HG03045 (cell line): ENCODE data around the gene APP.
"Not testable (repeated sequence)": the region's sequence is repeated elsewhere in the genome, so short reads cannot be mapped to it uniquely, and the experiment has no call there.

Experiments
- ATAC-seq: cut with Tn5 transposase; IDR thresholded peaks from one replicate; pipeline ENCODE4 v1.9.1; 2021; ENCODE audit warnings: mild to moderate bottlenecking, moderate library complexity; ENCODE audit not compliant: unreplicated experiment

The APP gene

GRCh38 chr21:25955646-25956045 is 214.9 kb downstream of the APP start:
- no peak for ATAC-seq

GRCh38 chr21:25953659-25954058 is 216.9 kb downstream of the APP start:
- ATAC-seq, result no peak

DNA sequence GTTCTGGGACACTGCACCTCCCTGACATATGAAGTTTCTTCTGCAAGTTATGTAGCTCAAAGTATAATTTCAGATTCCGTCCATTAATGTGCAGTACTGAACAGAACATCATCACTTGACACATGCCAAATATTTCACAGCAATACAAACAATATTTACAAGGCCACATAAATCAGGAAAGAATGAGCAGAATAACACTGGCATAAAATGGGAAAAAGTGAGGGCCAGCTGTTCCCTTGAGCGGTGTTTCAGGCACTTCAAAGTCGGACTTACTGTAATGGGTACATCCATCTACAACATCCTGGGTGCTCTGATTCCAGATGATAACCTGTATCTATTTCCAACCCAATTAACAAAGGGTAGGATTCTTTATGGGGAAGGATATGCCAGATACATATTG is 217.4 kb downstream of the APP start:
- no peak for ATAC-seq

GRCh38 chr21:25952306-25952705 is 218.3 kb downstream of the APP start:
- no peak for ATAC-seq

GRCh38 chr21:25949701-25950100 is 220.9 kb downstream of the APP start:
- no peak for ATAC-seq

DNA sequence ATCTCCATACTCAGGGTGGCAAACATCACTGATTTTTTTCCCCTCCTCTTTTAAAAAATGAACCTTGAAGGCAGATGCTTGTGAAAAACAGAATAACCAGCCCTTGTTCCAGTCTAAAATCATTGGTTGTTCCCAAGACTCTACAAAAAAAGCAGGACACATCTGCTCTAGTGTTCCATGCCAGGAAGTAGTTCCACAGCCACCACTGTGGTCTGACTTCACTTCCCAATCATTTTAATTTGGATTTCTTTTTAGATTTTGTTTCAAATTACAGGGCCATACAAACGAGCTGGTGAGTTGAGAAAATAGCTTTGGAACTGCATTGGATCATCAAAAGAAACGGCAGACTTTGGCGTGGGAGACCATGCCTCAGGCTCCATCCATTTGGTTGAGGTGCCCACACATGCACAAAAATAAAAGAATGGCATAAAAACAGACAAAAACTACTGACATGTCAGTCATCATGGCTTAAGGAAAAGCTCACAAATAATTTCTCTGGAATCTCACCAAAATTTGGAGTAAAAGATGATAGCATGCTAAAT is 225.8 kb downstream of the APP start:
- no peak for ATAC-seq

DNA sequence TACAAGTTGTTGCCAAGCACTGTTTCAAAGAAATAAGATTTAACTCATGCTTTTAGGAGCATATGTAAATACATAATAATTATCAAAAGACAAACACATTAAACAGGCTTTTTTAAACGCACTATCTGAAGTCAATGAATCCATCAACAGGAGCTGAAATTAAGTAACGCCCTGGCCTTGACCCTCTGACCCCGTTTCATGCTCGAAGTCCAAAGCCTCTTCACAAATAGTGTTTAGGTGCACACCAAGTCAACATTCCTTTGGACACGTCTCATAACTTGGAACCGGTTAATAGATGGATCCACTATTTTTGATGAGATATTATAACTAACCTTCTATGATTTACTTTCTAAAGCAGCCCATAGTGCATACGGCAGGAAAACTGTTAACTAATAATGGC is 226.5 kb downstream of the APP start:
- ATAC-seq, result no peak

DNA sequence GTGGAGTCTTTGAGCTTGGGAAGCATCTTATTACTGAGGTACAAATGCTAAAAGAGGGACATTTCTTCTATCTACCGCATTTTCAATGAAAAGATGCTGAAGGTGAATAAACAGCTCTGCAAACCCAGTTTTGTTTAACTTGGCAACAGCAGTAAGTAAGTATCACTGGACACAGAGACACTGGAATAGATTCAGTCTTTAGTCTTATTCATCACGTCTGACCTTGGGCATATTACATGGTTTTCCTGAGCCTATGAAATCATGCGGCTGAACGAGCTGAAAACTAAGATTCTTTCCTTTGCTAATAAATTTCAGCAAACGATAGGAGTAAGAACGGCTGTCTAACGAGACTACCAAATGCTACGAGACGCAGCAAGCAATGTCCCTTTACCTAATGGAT is 228.4 kb downstream of the APP start:
- ATAC-seq, result no peak

- ATAC-seq, result no peak
Observed at GRCh38 chr21:25939396-25939761, 231.2 kb downstream of the APP start.

- no peak for ATAC-seq
Observed at GRCh38 chr21:25938658-25939395, 231.7 kb downstream of the APP start.

DNA sequence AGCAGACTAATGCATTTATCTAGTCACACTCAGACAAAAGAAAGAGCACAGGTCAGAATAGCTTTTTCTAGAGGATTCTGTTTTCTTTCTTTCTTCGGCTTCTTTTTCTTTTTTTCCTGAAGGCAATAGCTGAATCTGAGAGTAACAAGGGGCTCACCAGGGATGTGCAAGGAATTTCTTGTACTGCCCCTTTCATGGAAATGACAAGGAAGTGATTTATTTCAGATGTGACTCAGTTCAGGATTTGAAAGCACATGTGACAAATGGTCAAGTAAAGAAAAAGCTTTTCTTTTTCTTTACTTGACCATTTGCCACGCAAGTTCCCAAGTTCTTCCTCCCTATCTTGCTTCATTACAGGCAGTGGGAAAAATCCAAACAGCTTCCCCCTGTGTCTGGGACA is 233.8 kb downstream of the APP start:
- ATAC-seq, result no peak

DNA sequence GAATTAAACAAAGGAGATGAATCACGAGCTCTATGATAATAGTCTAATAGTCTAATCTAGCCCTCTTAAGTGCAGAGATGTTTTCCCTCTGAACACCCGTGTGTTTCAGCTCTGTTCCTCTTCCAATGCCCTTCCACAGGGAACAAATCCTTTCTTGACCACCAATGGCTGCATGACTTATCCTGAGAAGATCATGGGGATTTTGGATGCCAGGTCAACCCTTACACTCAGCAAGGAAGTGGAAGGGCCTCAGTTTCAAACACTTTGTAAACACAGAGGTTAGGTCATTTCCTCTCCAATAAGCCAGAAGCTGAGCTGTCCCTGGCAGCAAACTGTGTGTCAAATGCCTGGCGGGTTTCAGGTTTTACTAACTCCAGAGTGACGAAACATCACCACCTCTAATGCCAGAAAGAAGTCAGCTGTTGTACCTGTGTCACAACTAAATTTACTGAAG is 235.8 kb downstream of the APP start:
- ATAC-seq, result no peak

- no peak for ATAC-seq
Observed at GRCh38 chr21:25934130-25934529, 236.4 kb downstream of the APP start.

DNA sequence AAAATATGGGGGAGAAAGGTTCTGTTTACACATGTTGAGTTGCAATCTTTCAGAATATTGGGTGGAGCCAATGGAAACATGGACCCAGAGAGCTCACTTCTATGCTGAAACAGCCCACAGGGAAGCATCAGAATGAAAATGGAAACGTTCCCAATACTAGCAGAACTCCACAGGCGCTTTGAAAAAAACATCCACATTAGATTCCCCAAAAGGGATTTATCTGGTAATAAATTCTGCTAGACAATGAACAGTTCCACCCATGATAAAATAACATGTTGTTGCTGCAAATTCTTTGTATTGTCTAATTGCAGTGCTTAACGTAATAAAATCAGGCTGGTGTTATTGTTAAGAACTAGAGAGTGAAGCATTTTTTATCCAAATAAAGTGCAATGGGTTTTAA is 238.8 kb downstream of the APP start:
- no peak for ATAC-seq

DNA sequence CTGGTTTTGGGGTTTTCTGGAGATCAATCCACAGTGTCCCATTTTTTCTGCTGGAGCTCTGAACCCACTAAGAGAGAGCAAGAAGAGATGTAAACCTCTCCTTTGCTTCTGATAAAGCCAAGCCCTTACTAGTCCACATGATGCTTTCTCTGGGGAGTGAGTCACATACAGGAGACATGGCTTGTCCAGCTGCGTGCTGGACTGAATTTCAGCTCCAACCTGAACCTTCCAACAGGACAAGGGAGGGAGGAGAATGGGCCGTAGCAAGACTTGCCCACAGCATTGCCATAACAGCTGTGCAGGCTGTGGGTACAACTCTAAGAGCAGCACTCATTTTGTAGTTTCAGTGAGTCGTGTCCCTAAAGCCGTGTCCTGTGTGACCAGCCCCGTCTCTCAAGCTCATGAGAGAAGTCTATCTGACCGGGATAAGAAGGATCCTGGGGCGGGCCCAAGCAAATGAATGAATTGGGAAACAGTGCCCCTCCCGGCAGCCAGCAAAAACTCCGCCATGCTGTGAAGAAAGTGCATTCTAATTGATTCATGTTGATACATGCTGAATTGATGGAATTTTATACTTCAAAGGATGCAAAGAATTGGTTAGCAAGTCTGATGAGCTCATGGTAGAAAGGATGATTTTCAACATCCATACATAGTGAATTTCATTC is 240.6 kb downstream of the APP start:
- ATAC-seq, result no peak

DNA sequence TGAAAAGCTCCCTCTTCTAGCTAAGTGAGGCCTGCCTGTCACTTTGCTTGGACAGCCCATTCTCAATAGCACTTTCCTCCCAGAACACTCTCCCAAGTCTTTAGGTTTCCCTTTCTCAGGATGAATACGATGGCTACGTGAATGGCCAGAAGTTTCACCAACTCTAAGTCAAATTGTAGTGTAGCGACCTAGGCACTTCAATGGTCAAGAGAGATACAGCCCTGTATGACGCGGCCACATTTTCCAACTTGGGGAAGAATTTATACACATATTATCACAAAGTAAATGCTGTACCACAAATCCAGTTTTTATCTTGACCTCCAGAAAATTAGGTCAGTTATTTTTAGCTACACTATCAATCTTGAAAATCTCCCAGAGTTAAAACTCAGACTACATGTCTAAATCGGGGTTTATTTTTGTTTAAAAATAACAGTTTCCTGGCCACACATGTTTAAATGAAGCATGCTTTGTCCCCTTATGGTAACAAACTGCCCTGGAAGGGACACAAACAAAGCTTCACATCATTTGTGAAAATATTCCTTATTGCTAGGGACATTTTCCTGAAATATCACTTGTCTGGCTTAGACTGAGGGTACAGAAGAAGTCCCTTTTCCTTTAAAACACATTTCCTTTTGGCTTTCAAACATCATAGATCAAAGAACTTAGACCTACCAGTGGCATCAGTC is 243.2 kb downstream of the APP start:
- ATAC-seq, result no peak

GRCh38 chr21:25925936-25926335 is 244.6 kb downstream of the APP start:
- ATAC-seq, result no peak

- no peak for ATAC-seq
Observed at GRCh38 chr21:25925064-25925800, 245.3 kb downstream of the APP start.

GRCh38 chr21:25918152-25918551 is 252.4 kb downstream of the APP start:
- ATAC-seq, result not testable (repeated sequence)

GRCh38 chr21:25916226-25916625 is 254.3 kb downstream of the APP start:
- no peak for ATAC-seq

DNA sequence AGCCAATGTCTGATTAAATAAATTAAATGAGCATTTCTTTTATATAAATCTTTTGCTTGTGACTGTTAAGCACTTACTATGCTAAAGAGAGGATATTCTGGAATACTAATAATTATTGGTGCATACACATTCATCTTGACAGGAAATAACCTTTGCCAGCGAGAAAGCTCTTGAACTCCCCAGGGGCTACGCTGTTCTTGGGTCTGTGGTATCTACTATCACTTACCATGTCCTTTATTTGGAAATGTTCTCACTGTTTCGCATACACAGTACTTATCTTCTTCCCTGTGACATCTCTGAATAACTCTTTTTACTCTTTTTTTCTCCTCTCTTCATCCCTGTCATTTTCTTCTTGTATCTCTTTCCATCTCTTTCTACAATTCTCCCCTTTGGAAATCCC is 257.1 kb downstream of the APP start:
- no peak for ATAC-seq
